ENCODE results near the gene BMP6.
"Not testable (repeated sequence)": the region's sequence is repeated elsewhere in the genome, so short reads cannot be mapped to it uniquely, and the experiment has no call there.

BMP6 gene

GRCh38 chr6:7888587-7889357 lies 162.9 kb downstream of the BMP6 start:
- no peak for DNase-seq

DNA sequence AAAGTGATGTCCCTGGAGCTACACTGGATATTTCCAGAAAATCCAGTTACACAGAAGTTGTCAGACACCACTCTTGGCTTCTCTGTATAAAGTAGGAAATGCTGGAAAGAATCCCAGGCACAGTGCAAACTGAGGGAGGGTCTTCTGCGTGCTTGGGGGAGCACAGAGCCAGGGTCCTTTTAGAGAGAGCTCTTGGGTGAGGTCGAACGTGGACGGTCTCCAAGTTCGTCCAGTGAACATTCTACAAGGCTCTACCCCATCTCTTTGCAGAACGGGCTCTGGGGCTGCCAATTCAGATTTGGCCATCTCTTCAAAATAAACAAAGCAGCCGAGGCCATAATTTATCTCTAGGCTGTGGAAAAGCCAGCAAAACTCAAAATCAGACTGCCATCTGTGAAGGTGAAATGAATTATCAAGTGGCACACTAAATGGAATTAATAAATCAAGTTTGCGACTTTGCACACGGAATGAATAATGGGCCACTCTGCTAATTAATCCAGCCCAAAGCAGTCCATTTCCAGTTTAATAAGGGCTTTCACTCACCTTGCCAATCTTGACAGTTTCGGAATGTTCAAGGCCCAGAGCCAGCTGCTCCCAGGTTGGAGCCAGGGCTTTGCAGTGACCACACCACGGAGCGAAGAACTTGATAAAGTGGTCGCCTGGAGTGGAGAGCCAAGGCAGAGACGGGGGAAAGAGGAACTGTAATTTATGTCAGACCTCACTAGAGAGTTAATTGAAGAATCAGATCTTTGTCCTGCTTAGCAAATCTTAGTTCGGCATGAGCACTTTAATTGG lies 165.4 kb downstream of the BMP6 start:
- DNase-seq = no peak

DNA sequence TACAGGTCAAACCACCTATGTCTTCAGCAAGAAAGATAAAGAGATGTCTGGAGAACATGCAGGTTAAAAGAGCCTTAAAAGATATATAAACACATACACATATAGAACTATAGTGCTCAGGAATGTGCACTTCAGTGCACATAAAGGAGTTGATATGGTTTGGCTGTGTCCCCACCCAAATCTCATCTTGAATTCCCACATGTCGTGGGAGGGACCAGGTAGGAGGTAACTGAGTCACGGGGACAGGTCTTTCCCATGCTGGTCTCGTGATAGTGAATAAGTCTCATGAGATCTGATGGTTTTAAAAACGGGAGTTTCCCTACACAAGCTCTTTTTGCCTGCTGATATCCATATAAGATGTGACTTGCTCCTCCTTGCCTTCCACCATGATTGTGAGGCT lies 166.5 kb downstream of the BMP6 start:
- not testable (repeated sequence) for DNase-seq

DNA sequence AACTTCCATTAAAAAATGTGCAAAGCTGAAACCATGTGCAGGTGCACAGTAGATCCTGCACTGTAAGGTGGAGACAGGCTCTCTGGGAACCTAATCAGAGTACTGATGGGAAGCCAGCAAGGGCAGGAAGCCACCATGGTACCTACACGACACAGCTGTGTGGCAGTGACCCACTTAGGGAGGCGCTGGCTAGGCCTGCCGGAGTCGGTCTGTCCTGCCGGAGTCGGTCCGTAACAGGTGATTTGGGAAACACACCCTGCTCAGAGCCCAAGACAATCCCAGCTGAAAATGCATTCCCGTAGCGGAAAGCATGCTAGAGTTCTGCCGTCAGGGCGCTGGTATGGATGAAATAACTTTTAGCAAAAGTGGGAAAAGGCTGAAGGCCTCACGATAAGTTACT lies 167.4 kb downstream of the BMP6 start:
- DNase-seq = no peak

- DNase-seq = no peak
These were observed 168.6 kb downstream of the BMP6 start for GRCh38 chr6:7894262-7895124.

GRCh38 chr6:7895125-7895423 lies 169.2 kb downstream of the BMP6 start:
- DNase-seq = no peak

DNA sequence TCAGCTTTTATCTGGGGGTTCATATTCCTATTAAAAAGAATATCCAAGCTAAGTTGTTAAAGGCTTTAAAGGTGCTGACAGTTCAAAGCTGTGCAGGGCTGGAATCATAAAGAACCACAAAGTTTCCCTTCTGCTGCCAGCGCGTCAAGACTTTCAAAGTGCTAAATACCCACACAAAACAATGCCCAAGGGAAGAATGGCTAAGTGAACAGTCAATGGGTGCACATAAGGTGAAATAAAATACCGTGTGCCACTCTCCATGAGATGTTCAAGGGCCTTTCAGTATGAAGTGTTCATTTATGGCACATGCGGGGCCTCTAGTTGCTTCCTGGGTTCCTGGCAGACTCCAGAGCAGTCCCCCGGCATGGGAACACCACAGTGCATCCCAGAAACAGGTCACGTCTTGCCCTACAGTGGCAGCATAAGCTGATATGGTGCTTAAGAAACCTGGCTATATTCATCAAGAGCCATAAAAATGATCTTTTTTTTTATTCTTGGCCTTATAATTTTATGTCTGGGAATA lies 170.6 kb downstream of the BMP6 start:
- DNase-seq = no peak

DNA sequence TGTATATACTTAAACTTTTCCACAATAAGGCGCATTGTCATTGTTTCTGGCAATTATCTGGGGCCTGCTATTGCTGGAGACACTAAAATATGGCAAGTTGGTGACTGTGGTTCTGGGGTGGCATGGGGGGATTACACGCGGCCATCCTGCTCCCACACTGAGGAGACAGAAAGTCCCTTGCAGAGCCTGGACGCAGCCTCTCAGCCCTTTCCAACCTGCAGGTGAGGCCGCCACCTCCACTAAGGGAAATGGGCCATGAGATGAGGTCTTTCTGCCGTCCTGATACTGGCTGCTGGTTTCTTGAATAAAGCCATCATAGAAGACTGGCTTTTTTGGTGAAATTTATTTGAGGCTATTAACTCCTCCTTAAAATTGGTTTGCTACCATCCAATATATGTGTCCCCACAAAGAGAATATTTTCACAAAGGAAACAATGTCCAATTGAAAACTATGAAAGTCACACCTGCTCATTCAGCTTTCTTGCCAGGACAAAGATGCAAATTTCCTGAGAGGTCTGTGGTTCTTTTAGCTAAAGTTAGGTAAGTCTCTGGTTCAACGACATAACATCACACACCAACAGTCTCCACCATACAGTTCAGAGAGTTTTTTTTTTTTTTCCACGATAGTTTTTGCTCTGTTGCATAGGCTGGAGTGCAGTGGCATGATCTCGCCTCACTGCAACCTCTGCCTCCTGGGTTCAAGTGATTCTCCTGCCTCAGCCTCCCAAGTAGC lies 171.7 kb downstream of the BMP6 start:
- DNase-seq = no peak

GRCh38 chr6:7898193-7898586 lies 172.3 kb downstream of the BMP6 start:
- DNase-seq = not testable (repeated sequence)

- DNase-seq = no peak
These were observed 173.4 kb downstream of the BMP6 start for GRCh38 chr6:7899101-7899888.

- DNase-seq = no peak
These were observed 174.0 kb downstream of the BMP6 start for GRCh38 chr6:7899889-7900213.

DNA sequence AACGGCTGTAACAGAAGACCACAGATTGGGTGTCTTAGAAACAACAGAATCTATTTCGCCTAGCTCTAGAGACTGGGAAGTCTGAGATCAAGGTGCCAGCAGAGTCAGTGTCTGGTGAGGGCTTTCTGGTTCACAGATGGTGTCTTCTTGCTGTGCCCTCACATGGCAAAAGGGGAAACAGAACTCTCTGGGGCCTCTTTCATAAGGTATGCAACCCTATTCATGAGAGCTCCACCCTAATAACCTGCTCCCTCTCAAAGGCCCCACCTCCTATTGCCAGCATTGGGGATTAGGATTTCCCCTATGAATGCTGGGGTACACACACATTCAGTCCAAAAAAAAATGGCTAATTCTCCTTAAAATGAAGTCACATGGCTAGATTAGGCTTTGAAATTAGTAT lies 174.7 kb downstream of the BMP6 start:
- DNase-seq = no peak

- no peak for DNase-seq
These were observed 175.2 kb downstream of the BMP6 start for GRCh38 chr6:7901056-7901455.

- no peak for DNase-seq
These were observed 175.9 kb downstream of the BMP6 start for GRCh38 chr6:7901780-7902179.

- DNase-seq = no peak
These were observed 176.3 kb downstream of the BMP6 start for GRCh38 chr6:7902221-7902620.

DNA sequence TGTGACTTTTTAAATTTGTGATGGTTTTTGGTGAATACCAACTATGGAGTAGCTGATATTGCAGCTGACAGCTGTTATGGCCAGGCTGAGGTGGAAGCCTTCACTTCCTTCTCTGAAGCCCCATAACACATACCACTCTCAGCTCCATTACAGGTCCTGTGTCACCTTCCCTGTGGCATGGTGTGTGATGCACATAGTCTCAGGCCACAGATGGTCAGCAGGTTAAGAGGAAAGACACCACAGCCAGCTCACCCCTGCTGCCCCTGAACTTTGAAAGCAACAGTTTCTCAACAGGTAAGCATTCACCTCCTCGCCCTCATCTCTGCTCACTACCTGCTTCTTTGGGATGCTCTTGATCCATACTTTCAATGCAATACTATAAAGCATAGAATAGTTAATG lies 177.0 kb downstream of the BMP6 start:
- no peak for DNase-seq

GRCh38 chr6:7903673-7904072 lies 177.8 kb downstream of the BMP6 start:
- no peak for DNase-seq

GRCh38 chr6:7904654-7905319 lies 178.9 kb downstream of the BMP6 start:
- DNase-seq = no peak

DNA sequence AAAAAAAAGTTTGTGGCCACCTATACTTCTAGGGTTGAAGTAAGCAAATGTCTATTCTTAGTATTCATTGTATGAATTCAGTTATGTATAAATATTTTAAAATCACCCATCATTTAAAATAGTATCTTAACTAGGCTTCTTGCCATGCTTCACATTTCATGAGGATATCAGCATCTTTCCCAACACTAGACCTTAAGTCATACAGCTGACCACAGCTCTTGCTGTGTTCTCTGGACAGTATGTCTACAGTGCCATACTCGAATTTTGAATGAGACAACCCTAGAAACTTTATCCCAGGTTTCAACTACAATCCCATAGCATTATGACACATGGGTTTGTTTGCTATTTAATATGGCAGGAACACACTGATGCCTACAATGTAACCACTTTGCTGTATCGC lies 179.5 kb downstream of the BMP6 start:
- no peak for DNase-seq

DNA sequence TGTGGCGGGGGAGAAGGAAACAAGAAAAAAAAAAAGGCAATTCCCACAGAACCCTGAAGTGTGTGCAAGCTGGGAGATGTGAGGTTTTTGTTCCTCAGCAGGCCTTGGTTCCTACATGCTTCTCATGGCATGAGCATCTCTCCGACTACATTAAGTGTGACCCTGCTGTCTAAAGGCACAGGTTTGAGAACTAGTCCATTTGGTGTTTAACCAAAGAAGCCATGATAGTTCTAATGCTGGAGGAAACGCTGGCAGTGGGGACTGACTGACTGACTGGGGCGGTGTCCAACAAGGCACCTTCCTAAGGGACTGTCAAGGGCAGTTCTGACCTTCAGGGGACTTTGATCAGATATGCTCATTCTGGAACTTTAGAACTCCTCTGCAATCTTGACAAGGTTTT lies 180.8 kb downstream of the BMP6 start:
- DNase-seq = no peak

- DNase-seq = no peak
These were observed 181.3 kb downstream of the BMP6 start for GRCh38 chr6:7907159-7907558.

All from NCI-H446 (cell line).